Fibroblast of lung (primary cell): ENCODE measurements around the gene PRKAR1B.
"Not testable (repeated sequence)": the region's sequence is repeated elsewhere in the genome, so short reads cannot be mapped to it uniquely, and the experiment has no call there.

Experiments used
- CTCF ChIP-seq, 2 donors: IDR thresholded peaks in 1 of 2; conservative IDR thresholded peaks in 1 of 2; 1 replicate in 1 of 2; 2 replicates in 1 of 2; pipeline ENCODE4 v1.5.1; 2011 to 2012; ENCODE audit warnings: low read length in 2 of 2, control low read depth in 1 of 2, inconsistent platforms in 1 of 2, low read depth in 1 of 2, mild to moderate bottlenecking in 1 of 2
- EZH2 ChIP-seq: IDR thresholded peaks from 2 replicates; pipeline ENCODE4 v1.5.1; 2012; ENCODE audit warnings: low read length, control low read depth, mild to moderate bottlenecking; ENCODE audit errors: missing control alignments

- not testable (repeated sequence) for TF ChIP-seq CTCF (conservative IDR thresholded peaks at IDR 0.05 in 1 of 2, IDR thresholded peaks at IDR 0.05 in 1 of 2; ENCODE audit: low read depth in 1 of 2, low read length in 2 of 2); EZH2
Observed at GRCh38 chr7:744128-744520, 17.0 kb upstream of the PRKAR1B start.
